Gastrocnemius medialis (tissue), 4 donors: Measurements from ENCODE around the gene NACAD. TPM values are rescaled to one million over a fixed set of nuclear protein-coding genes. Genes with fewer than 3 reads are reported as not detected.

Experiments
- ATAC-seq, 2 donors: fragments of 150-250 bp; one replicate each; pipeline ENCODE4 v1.9.1; 2016
- DNase-seq, 2 donors: peaks; one replicate each; pipeline ENCODE4 v3.0.0-alpha.2; 2019
- H3K27ac ChIP-seq, 4 donors: fragments of 200-600 bp; sonication (generic); 1 replicate in 1 of 4; 2 replicates in 3 of 4; pipeline ENCODE4 v1.5.1; 2016 to 2018; ENCODE audit warnings: mild to moderate bottlenecking in 2 of 4, moderate library complexity in 1 of 4
- H3K27me3 ChIP-seq, 3 donors: fragments of 200-600 bp; sonication (generic) in 2 of 3; 1 replicate in 1 of 3; 2 replicates in 2 of 3; pipeline versions ENCODE4 v1.5.1 to v1.6.0; 2016 to 2019; ENCODE audit warnings: mild to moderate bottlenecking in 1 of 3, moderate library complexity in 1 of 3
- H3K36me3 ChIP-seq, 2 donors: fragments of 200-600 bp; sonication (generic) in 1 of 2; one replicate each; pipeline ENCODE4 v1.5.1; 2017 to 2018
- H3K4me1 ChIP-seq, 2 donors: fragments of 200-600 bp; sonication (generic) in 1 of 2; one replicate each; pipeline ENCODE4 v1.5.1; 2016 to 2017; ENCODE audit warnings: mild to moderate bottlenecking in 2 of 2
- H3K4me3 ChIP-seq, 4 donors: fragments of 200-600 bp; sonication (generic) in 3 of 4; 1 replicate in 1 of 4; 2 replicates in 3 of 4; pipeline ENCODE4 v1.5.1; 2016 to 2019; ENCODE audit warnings: mild to moderate bottlenecking in 2 of 4
- H3K9me3 ChIP-seq, 3 donors: fragments of 200-600 bp; sonication (generic) in 2 of 3; 1 replicate in 1 of 3; 2 replicates in 2 of 3; pipeline ENCODE4 v1.5.1; 2016 to 2019
- CTCF ChIP-seq, 5 experiments: fragments of 450-650 bp in 3 of 5; fragments of 200-600 bp in 2 of 5; sonication (generic) in 2 of 5; IDR thresholded peaks in 4 of 5; conservative IDR thresholded peaks in 1 of 5; 1 replicate in 4 of 5; 2 replicates in 1 of 5; pipeline ENCODE4 v1.5.1; 2016 to 2019; ENCODE audit warnings: antibody characterized with exemption in 5 of 5, mild to moderate bottlenecking in 3 of 5, moderate library complexity in 3 of 5
- POLR2A ChIP-seq, 2 donors: fragments of 450-650 bp; IDR thresholded peaks; one replicate each; pipeline ENCODE4 v1.6.1; 2017; ENCODE audit warnings: antibody characterized with exemption in 2 of 2, mild to moderate bottlenecking in 2 of 2, moderate library complexity in 2 of 2
- in situ Hi-C, 4 donors: fragments of 200-750 bp; cut with MboI; loops; one replicate each; pipeline versions ENCODE4 v1.15.0 to v1.8.0; 2017; ENCODE audit warnings: low sequenced_read_pairs in 4 of 4
- intact Hi-C: fragments of 100-400 bp; cut with DNase I; formaldehyde crosslinking; loops from one replicate; pipeline ENCODE4 v1.15.1; 2023; ENCODE audit warnings: low total_unique reads
- total RNA-seq, 4 donors: library from RNA; depleted of rRNA; stranded (reverse); fragments of >200 nt; gene quantifications; one replicate each; pipeline versions ENCODE4 v1.1.0 to v1.2.3, GENCODE V29; 2016

The NACAD gene
- total RNA-seq, 4 donors from 2014 or later: 0.46 to 1.5 (median 1.1) TPM

- Histone ChIP-seq H3K9me3 (no peaks in the 10 kb centered on the region), H3K4me3 (no peak overlapping the region), H3K27me3 (no peaks in the 10 kb centered on the region), H3K36me3 (peaks cover 0 to 49% of the 10 kb centered on the region in 2 donors), H3K4me1 (no peaks in the 10 kb centered on the region), H3K27ac (no peak overlapping the region)
- TF ChIP-seq POLR2A (IDR thresholded peaks at IDR 0.05) (no peak), CTCF (IDR thresholded peaks at IDR 0.05 in 4 of 5, conservative IDR thresholded peaks at IDR 0.05 in 1 of 5) (no peak)
- ATAC-seq (no peak), DNase-seq (no peak)
- in situ Hi-C loops: no loop called here
- intact Hi-C loops: no loop called here
Observed at GRCh38 chr7:45066409-45066808, 22.4 kb downstream of the NACAD start.

GRCh38 chr7:45065031-45065995, 23.5 kb downstream of the NACAD start:
- H3K4me3 ChIP-seq: no peak overlapping the region
- ATAC-seq: no peak
- H3K4me1 ChIP-seq: no peaks in the 10 kb centered on the region
- in situ Hi-C loops (no loop called here), intact Hi-C loops (no loop called here)
- H3K27me3 ChIP-seq: no peaks in the 10 kb centered on the region
- no peak overlapping the region for H3K27ac ChIP-seq
- DNase-seq: no peak
- no peaks in the 10 kb centered on the region for H3K9me3 ChIP-seq
- TF ChIP-seq POLR2A (IDR thresholded peaks at IDR 0.05) (no peak), CTCF (IDR thresholded peaks at IDR 0.05 in 4 of 5, conservative IDR thresholded peaks at IDR 0.05 in 1 of 5) (no peak)
- peaks cover 0 to 44% of the 10 kb centered on the region in 2 donors for H3K36me3 ChIP-seq

GRCh38 chr7:45064047-45064725, 24.6 kb downstream of the NACAD start:
- no peaks in the 10 kb centered on the region for H3K27me3 ChIP-seq
- no peak for DNase-seq
- ATAC-seq: no peak
- intact Hi-C loops (no loop called here), in situ Hi-C loops (no loop called here)
- peaks cover 0 to 34% of the 10 kb centered on the region in 2 donors for H3K36me3 ChIP-seq
- no peak for TF ChIP-seq CTCF (IDR thresholded peaks at IDR 0.05 in 4 of 5, conservative IDR thresholded peaks at IDR 0.05 in 1 of 5)
- TF ChIP-seq POLR2A (IDR thresholded peaks at IDR 0.05): no peak
- H3K4me1 ChIP-seq: no peaks in the 10 kb centered on the region
- no peak overlapping the region for H3K27ac ChIP-seq
- H3K9me3 ChIP-seq: no peaks in the 10 kb centered on the region
- no peak overlapping the region for H3K4me3 ChIP-seq

- ATAC-seq: no peak
- H3K27ac ChIP-seq: no peak overlapping the region
- in situ Hi-C loops: no loop called here
- intact Hi-C loops: no loop called here
- no peak for TF ChIP-seq POLR2A (IDR thresholded peaks at IDR 0.05)
- TF ChIP-seq CTCF (IDR thresholded peaks at IDR 0.05 in 4 of 5, conservative IDR thresholded peaks at IDR 0.05 in 1 of 5): no peak
- H3K36me3 ChIP-seq: peaks cover 0 to 20% of the 10 kb centered on the region in 2 donors
- H3K4me3 ChIP-seq: no peak overlapping the region
- H3K9me3 ChIP-seq: no peaks in the 10 kb centered on the region
- H3K4me1 ChIP-seq: no peaks in the 10 kb centered on the region
- no peaks in the 10 kb centered on the region for H3K27me3 ChIP-seq
- DNase-seq: no peak
Observed at GRCh38 chr7:45061806-45062425, 26.9 kb downstream of the NACAD start.
